Measurements from ENCODE around the gene RIMS4.

The RIMS4 gene

GRCh38 chr20:44715499-44716308 lies 94.6 kb downstream of the RIMS4 start:
- no peak for FAIRE-seq

- no peak for FAIRE-seq
Measured at GRCh38 chr20:44714701-44715498, 95.4 kb downstream of the RIMS4 start, which contains the start of gene CCN5. Gene CCN5 (plus strand): TSS chr20:44715369. CDS start chr20:44715391, 22 bp downstream.

DNA sequence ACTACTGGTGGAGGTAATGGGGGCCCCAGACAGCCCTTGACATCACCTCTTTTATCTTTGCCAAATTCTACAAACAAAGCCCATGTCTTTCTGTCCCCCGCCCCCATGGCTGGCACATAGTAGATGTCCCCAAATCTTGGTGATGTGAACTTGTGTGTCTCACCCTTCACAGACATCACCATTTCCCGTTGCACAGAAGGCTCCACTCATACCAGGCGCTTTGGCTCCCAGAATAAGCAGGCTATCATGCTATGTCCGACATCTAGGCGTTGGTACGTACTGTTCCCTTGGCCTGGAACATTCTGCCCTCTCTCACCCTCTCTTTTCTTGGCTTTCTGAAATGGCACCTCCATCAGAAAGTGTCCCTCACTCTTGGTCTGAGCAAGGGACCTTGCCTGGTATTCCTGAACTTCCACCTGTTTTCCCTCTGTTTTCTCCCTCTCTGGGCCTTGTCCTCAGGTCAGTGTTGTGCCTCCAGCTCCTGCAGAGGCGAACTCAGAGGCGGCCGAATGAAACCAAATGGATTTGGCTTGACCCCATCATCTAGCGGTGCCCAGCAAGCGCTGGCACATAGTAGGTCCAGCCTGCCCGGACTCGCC lies 96.1 kb downstream of the RIMS4 start:
- no peak for FAIRE-seq

GRCh38 chr20:44711237-44711636 lies 99.1 kb downstream of the RIMS4 start:
- FAIRE-seq: no peak

DNA sequence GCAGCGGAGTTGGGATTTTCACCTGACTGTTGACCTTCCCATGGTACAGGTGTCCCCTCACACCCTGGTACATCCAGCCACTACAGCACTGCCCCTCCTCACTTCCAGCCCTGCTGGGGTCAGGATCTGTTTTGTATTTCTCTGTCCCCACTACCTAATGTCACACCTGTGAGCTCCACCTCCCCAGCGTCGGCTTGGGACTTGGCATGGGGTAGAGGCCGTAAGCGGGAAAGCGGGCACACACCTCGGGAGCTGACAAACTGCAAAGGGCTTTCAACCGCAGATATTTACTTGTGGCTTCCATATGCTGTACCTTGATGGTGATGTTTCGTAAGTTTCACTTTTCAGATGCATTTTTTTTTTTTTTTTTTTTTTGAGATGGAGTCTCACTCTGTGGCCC lies 100.5 kb downstream of the RIMS4 start:
- no peak for FAIRE-seq

GRCh38 chr20:44709380-44709779 lies 101.0 kb downstream of the RIMS4 start:
- no peak for FAIRE-seq

DNA sequence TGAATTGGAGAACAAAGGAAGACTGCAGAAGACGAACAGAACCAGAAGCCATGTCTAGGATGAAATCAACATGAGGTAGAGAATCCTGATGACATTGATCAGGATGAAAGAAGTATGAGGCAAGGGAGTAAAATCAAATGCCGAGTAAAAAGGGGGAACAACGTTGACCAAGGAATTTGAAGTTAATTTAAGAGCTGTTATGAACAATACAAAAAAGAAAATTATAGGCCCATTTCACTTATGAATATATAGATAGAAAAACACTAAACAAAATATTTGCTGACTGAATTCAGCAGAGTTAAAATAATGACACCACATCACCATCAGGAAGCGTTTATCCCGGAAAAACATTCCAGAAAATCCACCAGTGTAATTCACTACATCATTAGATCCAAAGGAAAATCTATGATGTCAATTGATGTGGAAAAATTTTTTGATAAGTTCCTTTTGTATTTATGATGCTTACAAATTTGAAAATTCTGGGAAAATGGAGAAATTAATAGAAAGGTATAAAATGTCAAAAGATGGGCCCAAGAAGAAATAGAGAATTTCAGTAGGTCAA lies 103.2 kb downstream of the RIMS4 start:
- FAIRE-seq: no peak

DNA sequence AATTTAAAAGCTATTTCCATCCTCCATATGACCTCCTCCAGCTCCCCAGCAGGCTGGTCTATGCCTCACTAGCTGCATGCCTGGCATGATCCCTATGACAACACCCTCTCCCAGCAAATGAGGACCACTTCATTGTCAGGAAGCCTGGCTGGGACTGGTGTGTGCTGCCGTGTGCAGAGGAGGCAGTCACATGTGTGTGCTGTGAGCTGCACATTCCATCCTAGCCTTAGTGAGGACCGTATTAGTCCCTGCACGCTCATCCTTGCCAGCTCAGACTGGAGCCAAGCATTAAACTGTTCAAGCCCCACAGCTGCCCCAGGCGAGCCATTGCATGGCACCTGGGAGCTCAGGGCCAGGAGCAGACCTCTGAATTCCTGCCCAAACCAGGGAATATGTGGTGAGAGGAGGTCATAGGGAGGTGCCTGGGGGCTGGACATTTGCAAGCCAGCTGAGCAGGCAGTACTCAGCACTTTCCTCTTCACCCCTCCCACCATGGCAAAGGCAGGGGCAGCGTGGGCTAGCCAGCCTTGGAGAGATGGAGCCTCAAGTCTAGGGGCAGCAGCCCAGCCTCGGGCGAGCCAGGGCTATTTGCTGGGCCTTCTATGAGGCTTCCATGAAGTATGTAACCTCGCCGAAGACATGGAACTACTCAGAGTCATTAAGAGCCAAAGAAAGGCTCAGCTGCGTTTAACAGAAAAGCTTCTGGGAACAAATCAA lies 103.9 kb downstream of the RIMS4 start:
- no peak for FAIRE-seq

- FAIRE-seq: no peak
Measured at GRCh38 chr20:44705364-44706094, 104.8 kb downstream of the RIMS4 start.

GRCh38 chr20:44704551-44704971 lies 105.8 kb downstream of the RIMS4 start:
- no peak for FAIRE-seq

GRCh38 chr20:44703956-44704488 lies 106.3 kb downstream of the RIMS4 start:
- FAIRE-seq: no peak

- FAIRE-seq: no peak
Measured at GRCh38 chr20:44703183-44703925, 107.0 kb downstream of the RIMS4 start.

DNA sequence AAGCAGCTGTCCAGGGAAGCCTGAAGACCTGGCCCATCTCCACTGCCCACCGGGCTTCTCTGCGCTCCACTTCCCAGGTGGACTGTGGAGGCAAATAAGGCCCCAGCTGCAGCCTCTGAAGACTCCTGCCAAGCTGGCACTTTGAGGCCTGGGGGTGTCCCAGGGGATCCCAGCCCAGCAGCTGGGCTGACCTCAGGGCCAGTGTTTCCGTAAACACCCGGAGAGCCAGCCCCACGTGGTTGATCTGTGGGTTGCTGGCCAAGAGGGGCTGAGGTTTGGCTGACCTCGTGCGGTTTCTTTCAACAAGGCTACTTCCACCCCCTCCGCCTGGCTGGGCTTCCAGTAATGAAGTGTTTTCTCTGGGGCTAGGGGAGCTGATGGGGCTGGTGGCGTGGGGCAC lies 107.6 kb downstream of the RIMS4 start:
- no peak for FAIRE-seq

DNA sequence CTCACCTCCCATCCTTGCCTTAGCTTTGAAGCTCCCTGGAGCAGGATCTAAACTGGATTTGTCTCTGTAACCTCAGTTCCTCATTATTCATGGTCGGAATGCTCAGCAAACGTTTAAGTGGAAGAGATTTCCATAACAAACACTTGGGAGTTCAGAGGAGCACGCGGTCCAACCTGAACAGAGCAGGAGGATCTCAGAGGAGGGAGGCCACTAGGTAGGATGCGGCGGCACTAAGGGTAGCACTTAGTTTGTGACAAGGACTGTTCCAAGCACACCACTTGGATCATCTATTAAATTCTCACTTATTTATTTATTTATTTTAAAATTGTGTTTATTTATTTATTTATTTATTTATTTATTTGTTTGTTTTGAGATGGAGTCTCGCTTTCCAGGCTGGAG lies 108.5 kb downstream of the RIMS4 start:
- no peak for FAIRE-seq

Data from G401.6 (cell line).